T-helper 1 cell treated with Interleukin-12 subunit alpha and Interleukin-12 subunit beta and Interleukin-4 antibody, amounts not matched to agents 30 μg/mL and 1 μg/mL, for 36 hours (primary cell): Measurements from ENCODE around the gene OXCT2.
"Not testable (repeated sequence)": the region's sequence is repeated elsewhere in the genome, so short reads cannot be mapped to it uniquely, and the experiment has no call there.

Experiments used
- H3K27ac Mint-ChIP-seq: one replicate; pipeline ENCODE4 v1.8.0; 2021; ENCODE audit warnings: mild to moderate bottlenecking, mixed read lengths
- H3K27me3 Mint-ChIP-seq: one replicate; pipeline ENCODE4 v1.8.0; 2021; ENCODE audit warnings: low read depth, mixed read lengths
- H3K36me3 Mint-ChIP-seq: one replicate; pipeline ENCODE4 v1.8.0; 2021; ENCODE audit warnings: low read depth, mixed read lengths
- H3K4me1 Mint-ChIP-seq: one replicate; pipeline ENCODE4 v1.8.0; 2021; ENCODE audit warnings: low read depth, mixed read lengths
- H3K4me3 Mint-ChIP-seq: one replicate; pipeline ENCODE4 v1.8.0; 2021; ENCODE audit warnings: mild to moderate bottlenecking, moderate library complexity, mixed read lengths
- H3K9me3 Mint-ChIP-seq: one replicate; pipeline ENCODE4 v1.8.0; 2021; ENCODE audit warnings: mixed read lengths

Gene OXCT2

DNA sequence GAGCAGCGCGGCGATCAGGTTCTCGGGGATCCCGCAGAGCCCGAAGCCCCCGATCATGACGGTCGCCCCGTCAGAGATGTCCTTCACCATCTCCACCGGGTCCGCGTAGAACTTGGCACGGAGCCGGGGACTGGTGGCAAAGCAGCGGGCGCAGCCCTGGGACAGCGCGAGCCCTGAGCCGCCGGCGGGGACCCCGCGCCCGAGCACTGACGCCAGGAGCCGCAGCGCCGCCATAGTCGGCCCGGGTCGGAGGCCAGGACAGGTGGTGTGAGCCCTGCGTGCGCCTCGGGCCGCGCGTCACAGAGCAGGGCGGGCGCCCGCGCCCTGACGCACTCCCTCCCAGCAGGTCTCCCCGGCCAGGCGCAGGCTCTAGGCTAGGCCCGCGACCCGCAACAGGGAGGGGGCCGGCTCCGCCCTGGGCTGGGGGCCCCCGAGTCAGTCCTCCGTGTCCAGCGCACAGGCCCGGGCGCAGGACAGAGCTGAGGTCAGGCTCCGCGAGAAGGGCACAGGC is at the start of gene OXCT2:
Gene OXCT2 (minus strand): TSS at position 327 of the 511 bp plus-strand sequence. CDS start 93 bp downstream, at position 234.
- not testable (repeated sequence) for H3K4me1 Mint-ChIP-seq, H3K9me3 Mint-ChIP-seq, H3K27ac Mint-ChIP-seq, H3K36me3 Mint-ChIP-seq, H3K27me3 Mint-ChIP-seq
- H3K4me3 Mint-ChIP-seq, result peak within 1 kb of the TSS; percentile 25

DNA sequence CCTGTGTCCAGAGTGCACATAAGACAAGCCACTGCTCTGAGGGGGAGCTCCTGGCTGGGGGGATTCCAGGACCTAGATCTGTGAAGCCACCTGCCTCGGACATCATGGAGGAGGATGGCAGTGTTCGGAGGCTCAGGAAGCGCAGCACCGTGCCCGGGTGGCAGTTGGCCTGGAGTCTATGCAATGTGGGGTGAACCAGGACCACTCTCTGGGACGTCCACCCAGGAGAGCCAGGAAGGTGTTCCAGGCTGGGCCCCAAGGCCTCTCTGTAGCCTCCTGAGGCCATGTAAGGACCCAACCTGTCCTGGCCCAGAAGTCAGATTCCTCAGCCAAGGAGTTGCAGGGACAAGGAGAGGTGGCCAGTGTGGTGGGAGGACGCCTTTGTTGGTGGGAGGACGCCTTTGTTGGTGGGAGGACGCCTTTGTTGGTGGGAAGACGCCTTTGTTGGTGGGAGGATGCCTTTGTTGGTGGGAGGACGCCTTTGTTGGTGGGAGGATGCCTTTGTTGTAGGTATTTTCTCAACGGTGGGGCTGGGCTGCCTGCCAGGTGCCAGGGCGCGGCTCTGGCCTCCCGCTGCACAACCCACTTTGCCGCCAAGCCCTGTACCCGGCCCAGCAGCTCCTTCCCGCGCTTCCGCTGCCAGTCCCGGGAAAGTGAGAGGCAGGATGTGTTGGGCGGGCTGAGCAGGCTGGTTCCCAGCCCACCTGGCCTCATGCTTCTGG is 48.1 kb upstream of the OXCT2 start:
- Mint-ChIP-seq H3K4me3 (no peak overlapping the region), H3K27me3 (peaks cover 23% of the 10 kb centered on the region), H3K36me3 (no peaks in the 10 kb centered on the region), H3K27ac (no peak overlapping the region), H3K9me3 (no peaks in the 10 kb centered on the region), H3K4me1 (peaks cover 7% of the 10 kb centered on the region)

- Mint-ChIP-seq H3K9me3 (no peaks in the 10 kb centered on the region), H3K27ac (no peak overlapping the region), H3K4me1 (peaks cover 7% of the 10 kb centered on the region), H3K27me3 (peaks cover 23% of the 10 kb centered on the region), H3K36me3 (no peaks in the 10 kb centered on the region), H3K4me3 (no peak overlapping the region)
These were observed 47.3 kb upstream of the OXCT2 start for GRCh38 chr1:39818482-39818881.

DNA sequence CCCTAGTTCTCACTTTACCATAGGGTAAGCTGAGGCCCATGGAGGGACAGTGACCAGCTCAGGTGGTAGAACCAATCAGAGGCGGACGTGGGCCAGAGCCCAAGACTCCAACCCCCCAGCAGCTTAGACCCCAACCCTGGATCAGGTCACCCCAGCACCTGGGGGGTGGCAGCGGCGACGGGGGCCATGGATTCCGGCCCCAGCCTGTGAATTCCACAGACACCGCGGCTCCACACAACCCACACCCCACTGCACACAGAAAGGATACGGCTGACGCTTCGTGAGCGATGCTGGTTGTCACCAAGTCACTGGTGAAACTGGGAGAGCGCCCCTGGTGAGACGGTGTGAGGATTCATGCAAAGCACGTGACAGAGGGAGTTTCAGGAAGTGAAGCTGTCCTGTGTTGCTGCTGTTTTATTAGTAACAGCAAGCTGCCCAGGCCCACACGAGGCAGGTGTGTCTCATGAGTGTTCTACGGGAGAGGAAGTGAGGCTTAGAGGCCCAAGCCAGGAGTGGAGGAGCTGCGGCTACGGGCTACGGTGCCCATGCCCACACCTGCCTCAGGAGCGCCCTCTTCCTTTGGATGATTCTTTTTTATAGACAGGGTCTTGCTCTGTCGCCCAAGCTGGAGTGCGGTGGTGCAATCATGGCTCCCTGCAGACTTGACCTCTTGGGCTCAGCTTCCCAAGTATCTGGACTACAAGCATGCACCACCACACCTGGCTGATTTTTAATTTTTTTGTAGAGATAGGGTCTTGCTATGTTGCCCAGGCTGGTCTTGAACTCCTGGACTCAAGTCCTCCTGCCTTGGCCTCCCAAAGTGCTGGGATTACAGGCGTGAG is 46.2 kb upstream of the OXCT2 start:
- peak overlapping the region; percentile 55 for H3K4me3 Mint-ChIP-seq
- H3K4me1 Mint-ChIP-seq, H3K36me3 Mint-ChIP-seq, H3K9me3 Mint-ChIP-seq: not testable (repeated sequence)
- peak overlapping the region; percentile 60 for H3K27ac Mint-ChIP-seq
- peaks cover 20% of the 10 kb centered on the region for H3K27me3 Mint-ChIP-seq

- Mint-ChIP-seq H3K9me3 (no peaks in the 10 kb centered on the region), H3K27me3 (peaks cover 16% of the 10 kb centered on the region), H3K4me3 (peak overlapping the region; percentile 55), H3K36me3 (no peaks in the 10 kb centered on the region), H3K4me1 (peaks cover 7% of the 10 kb centered on the region), H3K27ac (no peak overlapping the region)
These were observed 45.4 kb upstream of the OXCT2 start for GRCh38 chr1:39816415-39817090.

DNA sequence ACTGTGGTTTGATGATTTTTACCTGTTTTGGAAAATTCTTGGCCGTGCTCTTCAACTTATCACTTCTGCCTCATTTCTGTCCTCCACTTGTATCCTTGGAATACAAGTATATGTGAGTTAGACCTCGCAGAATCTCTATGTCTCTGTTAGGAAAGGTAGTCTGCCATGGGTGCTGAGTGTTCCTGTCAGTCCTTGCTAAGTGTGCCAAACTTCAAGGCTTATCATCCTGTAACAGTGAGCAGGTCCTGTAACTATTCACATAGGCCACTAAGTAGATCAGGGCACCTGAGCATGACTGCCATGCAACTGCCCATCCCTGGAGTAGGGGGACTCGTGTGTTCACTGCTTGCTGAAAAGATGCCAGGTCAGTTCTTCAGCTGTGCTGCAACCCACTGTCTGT is 41.8 kb upstream of the OXCT2 start:
- no peaks in the 10 kb centered on the region for H3K36me3 Mint-ChIP-seq
- H3K27ac Mint-ChIP-seq, result no peak overlapping the region
- H3K4me1 Mint-ChIP-seq, result peaks cover 7% of the 10 kb centered on the region
- no peak overlapping the region for H3K4me3 Mint-ChIP-seq
- H3K27me3 Mint-ChIP-seq, result peaks cover 16% of the 10 kb centered on the region
- no peaks in the 10 kb centered on the region for H3K9me3 Mint-ChIP-seq

DNA sequence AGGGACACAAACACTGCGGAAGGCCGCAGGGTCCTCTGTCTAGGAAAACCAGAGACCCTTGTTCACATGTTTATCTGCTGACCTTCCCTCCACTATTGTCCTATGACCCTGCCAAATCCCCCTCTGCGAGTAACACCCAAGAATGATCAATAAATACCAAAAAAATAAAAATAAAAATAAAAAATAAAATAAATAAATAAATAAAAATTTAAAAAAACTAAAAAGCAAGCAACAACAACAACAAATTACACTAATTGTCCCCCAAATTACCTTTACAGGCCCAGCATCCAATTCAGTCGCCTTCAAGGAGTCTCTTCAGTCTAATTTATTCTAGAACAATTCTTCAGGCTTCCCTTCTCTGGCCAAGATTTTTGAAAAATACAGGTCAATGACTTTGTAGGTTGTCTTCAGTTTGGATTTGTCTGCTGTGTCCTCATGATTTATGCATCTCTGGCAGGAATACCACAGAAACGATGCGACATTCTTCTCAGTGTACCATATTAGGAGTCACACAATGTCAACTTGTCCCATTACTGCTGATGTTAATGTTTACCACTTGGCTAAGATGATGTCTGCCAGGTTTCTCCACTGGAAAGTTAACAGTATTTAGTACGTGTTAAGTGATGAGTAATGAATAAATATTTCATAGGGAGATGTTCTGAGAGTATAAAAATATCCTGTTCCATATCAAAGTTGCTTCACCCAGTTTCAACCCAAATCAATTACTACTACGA is 37.8 kb upstream of the OXCT2 start:
- Mint-ChIP-seq H3K36me3 (no peaks in the 10 kb centered on the region), H3K4me3 (no peak overlapping the region), H3K4me1 (no peaks in the 10 kb centered on the region), H3K9me3 (no peaks in the 10 kb centered on the region), H3K27ac (no peak overlapping the region), H3K27me3 (peaks cover 5% of the 10 kb centered on the region)

GRCh38 chr1:39805385-39805784 is 34.2 kb upstream of the OXCT2 start:
- Mint-ChIP-seq H3K9me3 (no peaks in the 10 kb centered on the region), H3K36me3 (no peaks in the 10 kb centered on the region), H3K27ac (no peak overlapping the region), H3K4me3 (no peak overlapping the region), H3K4me1 (no peaks in the 10 kb centered on the region), H3K27me3 (peaks cover 5% of the 10 kb centered on the region)

GRCh38 chr1:39802496-39803260 is 31.5 kb upstream of the OXCT2 start:
- peaks cover 5% of the 10 kb centered on the region for H3K27me3 Mint-ChIP-seq
- no peaks in the 10 kb centered on the region for H3K36me3 Mint-ChIP-seq
- no peak overlapping the region for H3K27ac Mint-ChIP-seq
- H3K9me3 Mint-ChIP-seq, result no peaks in the 10 kb centered on the region
- no peak overlapping the region for H3K4me3 Mint-ChIP-seq
- peaks cover 10% of the 10 kb centered on the region for H3K4me1 Mint-ChIP-seq

- H3K4me3 Mint-ChIP-seq, result no peak overlapping the region
- peaks cover 5% of the 10 kb centered on the region for H3K27me3 Mint-ChIP-seq
- H3K4me1 Mint-ChIP-seq, result peaks cover 10% of the 10 kb centered on the region
- H3K9me3 Mint-ChIP-seq, result no peaks in the 10 kb centered on the region
- H3K36me3 Mint-ChIP-seq, result no peaks in the 10 kb centered on the region
- H3K27ac Mint-ChIP-seq, result no peak overlapping the region
These were observed 29.3 kb upstream of the OXCT2 start for GRCh38 chr1:39800471-39800835.

DNA sequence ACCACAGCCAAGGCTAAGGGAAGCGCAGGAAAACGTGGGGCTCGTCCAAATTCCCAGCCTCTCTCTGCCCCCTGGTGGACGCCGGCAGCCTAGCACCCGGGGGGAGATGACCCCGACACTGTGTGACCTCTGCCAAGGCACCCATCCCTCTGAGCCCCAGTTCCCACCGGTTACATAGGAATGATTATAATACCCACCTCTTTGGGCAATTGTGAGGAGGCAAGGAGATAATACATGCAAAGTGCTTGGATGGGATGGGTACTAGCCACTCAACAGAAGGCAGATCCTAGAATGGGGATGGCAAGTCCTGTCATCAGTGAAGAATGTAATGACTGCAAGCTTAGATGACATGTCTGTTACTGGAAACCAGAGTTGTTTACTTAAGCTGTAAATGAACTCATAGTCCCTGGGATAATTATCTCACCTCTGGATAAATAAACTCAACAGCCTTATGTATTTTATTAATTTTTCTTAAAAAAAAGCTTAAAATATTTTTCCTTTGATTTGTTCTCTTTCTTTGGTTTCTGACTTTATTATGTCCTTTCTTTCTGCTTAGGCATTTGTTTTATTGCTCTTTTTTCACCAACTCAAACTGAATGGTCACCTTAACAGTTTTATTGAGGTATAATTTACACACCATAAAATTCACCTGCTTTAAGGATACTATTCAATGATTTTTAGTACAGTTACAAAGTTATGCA is 28.8 kb upstream of the OXCT2 start:
- Mint-ChIP-seq H3K36me3 (no peaks in the 10 kb centered on the region), H3K4me3 (peak overlapping the region; percentile 53), H3K27ac (peak overlapping the region; percentile 85), H3K27me3 (peaks cover 2% of the 10 kb centered on the region), H3K9me3 (no peaks in the 10 kb centered on the region), H3K4me1 (peaks cover 10% of the 10 kb centered on the region)

- peak overlapping the region; percentile 85 for H3K27ac Mint-ChIP-seq
- peak overlapping the region; percentile 53 for H3K4me3 Mint-ChIP-seq
- H3K4me1 Mint-ChIP-seq, H3K27me3 Mint-ChIP-seq, H3K9me3 Mint-ChIP-seq, H3K36me3 Mint-ChIP-seq: not testable (repeated sequence)
These were observed 28.0 kb upstream of the OXCT2 start for GRCh38 chr1:39798859-39799769.
